ENCODE measurements around the gene STK11. TPM values are rescaled to one million over a fixed set of nuclear protein-coding genes. Genes with fewer than 3 reads are reported as not detected.
A peak's percentile ranks its signal among the peaks of the same experiment; 100 is the strongest.

The STK11 gene
- total RNA-seq, 4 donors from 2014 or later, result 98.4 to 135 (median 117) TPM

DNA sequence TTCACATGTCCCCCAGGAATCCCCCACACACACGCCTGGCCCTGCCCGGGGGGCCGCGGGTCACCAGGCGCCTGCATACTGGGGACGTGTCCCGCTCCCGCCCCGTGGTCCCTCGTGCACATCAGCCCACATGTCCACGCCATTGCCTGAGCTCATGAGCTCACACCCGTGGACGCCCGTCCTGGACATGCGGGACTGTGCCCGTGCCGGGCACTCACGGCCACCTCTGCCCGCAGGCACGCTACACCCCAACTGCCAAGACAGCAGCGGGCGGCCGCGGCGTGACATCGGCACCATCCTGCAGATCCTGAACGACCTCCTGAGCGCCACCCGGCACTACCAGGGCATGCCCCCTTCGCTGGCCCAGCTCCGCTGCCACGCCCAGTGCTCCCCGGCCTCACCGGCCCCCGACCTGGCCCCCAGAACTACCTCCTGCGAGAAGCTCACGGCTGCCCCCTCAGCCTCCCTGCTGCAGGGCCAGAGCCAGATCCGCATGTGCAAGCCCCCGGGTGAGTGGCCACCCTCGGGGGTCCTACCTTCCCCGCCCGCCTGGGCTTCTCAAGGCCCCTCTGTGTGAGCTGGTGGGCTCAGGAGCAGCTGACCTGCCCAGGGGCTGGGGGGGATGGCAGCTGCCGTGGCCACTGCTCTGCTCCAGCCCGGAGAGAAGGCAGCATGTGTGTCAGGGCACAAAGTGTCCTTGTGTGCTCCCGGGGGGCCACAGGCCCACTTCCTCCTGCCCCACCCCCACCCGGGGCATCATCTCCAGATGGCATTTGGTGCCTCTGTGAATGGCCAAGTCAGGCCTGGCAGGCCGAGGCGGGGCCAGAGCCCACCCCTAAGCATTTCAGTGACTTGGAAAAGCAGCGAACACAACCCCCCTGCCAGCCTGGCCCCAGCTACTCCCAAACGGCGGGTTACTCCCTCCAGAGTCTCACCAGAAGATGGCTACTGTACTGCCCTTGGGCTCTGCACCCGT is 49.9 kb downstream of the STK11 start:
- DNase-seq, result no peak
- H3K4me1 ChIP-seq, result peaks cover 12 to 80% (median 53%) of the 10 kb centered on the region in 4 donors
- peaks cover 0 to 63% (median 0%) of the 10 kb centered on the region in 3 donors for H3K36me3 ChIP-seq

DNA sequence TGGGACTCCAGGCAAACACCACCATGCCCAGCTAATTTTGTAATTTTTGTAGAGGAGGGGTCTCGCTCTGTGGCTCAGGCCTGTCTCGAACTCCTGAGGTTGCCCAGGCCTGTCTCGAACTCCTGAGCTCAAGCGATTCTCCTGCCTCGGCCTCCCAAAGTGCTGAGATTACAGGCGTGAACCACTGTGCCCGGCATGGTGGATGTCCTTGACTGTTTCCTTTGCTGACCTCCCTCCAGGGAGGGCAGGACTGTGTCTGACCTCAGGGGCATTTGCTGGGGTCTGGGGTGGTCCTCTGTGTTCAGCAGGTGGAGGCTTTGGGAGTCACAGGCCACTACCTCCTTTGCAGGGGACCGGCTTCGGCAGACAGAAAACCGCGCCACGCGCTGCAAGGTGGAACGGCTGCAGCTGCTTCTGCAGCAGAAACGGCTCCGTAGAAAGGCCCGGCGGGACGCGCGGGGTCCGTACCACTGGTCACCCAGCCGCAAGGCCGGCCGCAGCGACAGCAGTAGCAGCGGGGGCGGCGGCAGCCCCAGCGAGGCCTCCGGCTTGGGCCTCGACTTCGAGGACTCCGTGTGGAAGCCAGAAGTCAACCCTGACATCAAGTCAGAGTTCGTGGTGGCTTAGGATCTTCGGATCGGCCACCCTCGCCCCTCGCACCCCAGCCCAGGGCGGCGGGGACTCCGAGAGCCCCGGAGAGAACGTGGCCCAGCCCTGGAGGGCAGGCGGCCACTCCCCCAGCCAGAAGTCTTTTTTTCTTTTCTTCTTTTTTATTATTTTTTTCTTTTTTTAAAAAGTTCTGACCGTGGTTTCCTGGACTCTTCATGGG is 51.3 kb downstream of the STK11 start:
- TF ChIP-seq, protein P1, sequence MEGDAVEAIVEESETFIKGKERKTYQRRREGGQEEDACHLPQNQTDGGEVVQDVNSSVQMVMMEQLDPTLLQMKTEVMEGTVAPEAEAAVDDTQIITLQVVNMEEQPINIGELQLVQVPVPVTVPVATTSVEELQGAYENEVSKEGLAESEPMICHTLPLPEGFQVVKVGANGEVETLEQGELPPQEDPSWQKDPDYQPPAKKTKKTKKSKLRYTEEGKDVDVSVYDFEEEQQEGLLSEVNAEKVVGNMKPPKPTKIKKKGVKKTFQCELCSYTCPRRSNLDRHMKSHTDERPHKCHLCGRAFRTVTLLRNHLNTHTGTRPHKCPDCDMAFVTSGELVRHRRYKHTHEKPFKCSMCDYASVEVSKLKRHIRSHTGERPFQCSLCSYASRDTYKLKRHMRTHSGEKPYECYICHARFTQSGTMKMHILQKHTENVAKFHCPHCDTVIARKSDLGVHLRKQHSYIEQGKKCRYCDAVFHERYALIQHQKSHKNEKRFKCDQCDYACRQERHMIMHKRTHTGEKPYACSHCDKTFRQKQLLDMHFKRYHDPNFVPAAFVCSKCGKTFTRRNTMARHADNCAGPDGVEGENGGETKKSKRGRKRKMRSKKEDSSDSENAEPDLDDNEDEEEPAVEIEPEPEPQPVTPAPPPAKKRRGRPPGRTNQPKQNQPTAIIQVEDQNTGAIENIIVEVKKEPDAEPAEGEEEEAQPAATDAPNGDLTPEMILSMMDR (IDR thresholded peaks at IDR 0.05), result no peak
- TF ChIP-seq POLR2A (IDR thresholded peaks at IDR 0.05), result no peak
- Histone ChIP-seq H3K27me3 (no peaks in the 10 kb centered on the region), H3K9me3 (no peaks in the 10 kb centered on the region), H3K4me3 (no peak overlapping the region), H3K4me1 (peaks cover 13 to 82% (median 56%) of the 10 kb centered on the region in 4 donors), H3K36me3 (peaks cover 0 to 49% (median 0%) of the 10 kb centered on the region in 3 donors), H3K27ac (peak overlapping the region; percentile 16 to 99 (median 98))
- DNase-seq, result no peak

More for the DNA sequence above, 49.9 kb downstream of the STK11 start:
- no peaks in the 10 kb centered on the region for H3K9me3 ChIP-seq
- no peak for TF ChIP-seq POLR2A (IDR thresholded peaks at IDR 0.05)
- TF ChIP-seq, protein P1 (IDR thresholded peaks at IDR 0.05), result no peak
- H3K4me3 ChIP-seq, result no peak overlapping the region
- no peaks in the 10 kb centered on the region for H3K27me3 ChIP-seq
- peak overlapping the region; percentile 95 to 100 (median 100) for H3K27ac ChIP-seq

DNA sequence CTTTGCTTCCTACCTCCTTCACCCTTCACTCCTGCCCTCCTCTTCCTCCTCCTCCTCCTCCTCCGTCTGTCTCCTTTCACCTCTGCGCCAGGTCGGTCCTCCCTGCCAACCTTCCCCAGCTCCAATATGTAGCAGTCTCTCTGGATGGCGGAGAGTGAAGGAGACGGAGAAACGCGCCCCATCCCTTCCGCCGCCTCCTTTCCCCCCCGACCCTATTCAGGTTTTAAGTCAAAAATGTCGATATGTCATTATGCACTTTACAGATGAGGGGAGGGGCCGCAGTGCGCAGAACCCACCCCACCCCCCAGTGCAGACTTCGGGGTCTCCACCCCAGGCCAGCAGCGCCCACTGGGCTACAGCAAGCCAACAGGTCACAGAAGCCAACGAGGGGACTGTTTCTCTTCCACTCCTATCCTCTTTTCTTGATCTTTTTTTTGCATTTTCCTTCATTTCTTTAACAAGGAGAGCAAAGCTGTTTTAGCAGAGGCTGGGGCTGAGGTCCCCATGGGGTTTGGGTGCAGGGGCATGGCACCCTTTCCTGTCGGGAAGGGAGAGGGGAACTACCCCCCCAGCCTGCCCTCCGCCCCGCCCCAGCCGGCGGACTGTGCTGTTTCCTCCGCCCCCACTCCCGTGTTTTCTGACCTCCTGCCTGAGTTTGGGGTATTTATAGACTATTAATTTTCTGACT is 52.0 kb downstream of the STK11 start:
- H3K9me3 ChIP-seq, result no peaks in the 10 kb centered on the region
- no peak for TF ChIP-seq POLR2A (IDR thresholded peaks at IDR 0.05)
- TF ChIP-seq, protein P1 (IDR thresholded peaks at IDR 0.05), result no peak
- no peak overlapping the region for H3K4me3 ChIP-seq
- H3K4me1 ChIP-seq, result peaks cover 15 to 87% (median 61%) of the 10 kb centered on the region in 4 donors
- H3K27ac ChIP-seq, result peak overlapping the region; percentile 98 to 100 (median 99)
- no peaks in the 10 kb centered on the region for H3K27me3 ChIP-seq
- no peak for DNase-seq
- H3K36me3 ChIP-seq, result peaks cover 0 to 47% (median 0%) of the 10 kb centered on the region in 3 donors

DNA sequence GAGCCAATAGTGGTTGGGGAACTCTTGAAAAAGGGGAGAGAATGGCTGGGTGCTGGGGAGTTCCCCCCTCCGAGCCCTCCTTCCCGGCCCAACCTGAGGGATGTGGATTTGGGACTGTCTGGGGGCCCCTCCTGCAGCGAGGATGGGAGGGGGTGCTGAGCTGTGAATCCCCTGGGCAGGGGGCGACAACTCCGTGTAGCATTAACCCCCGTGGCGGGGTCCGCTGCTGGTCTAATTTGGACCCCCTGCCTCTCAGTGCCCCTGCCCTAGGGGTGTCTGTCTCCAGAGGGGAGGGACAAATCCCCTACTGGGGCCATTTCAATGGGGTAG is 52.5 kb downstream of the STK11 start:
- H3K36me3 ChIP-seq, result peaks cover 0 to 47% (median 0%) of the 10 kb centered on the region in 3 donors

More for the DNA sequence above, 52.5 kb downstream of the STK11 start:
- no peak for DNase-seq
- no peaks in the 10 kb centered on the region for H3K27me3 ChIP-seq
- no peak for TF ChIP-seq POLR2A (IDR thresholded peaks at IDR 0.05)
- TF ChIP-seq, protein P1 (IDR thresholded peaks at IDR 0.05), result no peak
- no peaks in the 10 kb centered on the region for H3K9me3 ChIP-seq
- no peak overlapping the region for H3K4me3 ChIP-seq
- H3K27ac ChIP-seq, result peak overlapping the region; percentile 98 to 100 (median 99)
- peaks cover 18 to 92% (median 63%) of the 10 kb centered on the region in 4 donors for H3K4me1 ChIP-seq
